ENCODE data around the gene CAMK1D.
"Not testable (repeated sequence)": the region's sequence is repeated elsewhere in the genome, so short reads cannot be mapped to it uniquely, and the experiment has no call there.

Gene CAMK1D

GRCh38 chr10:12431151-12432101 is 82.1 kb downstream of the CAMK1D start:
- DNase-seq (ENCODE audit: low spot score) = no peak

- peak; percentile 31 for DNase-seq (ENCODE audit: low spot score)
These were observed 83.2 kb downstream of the CAMK1D start for GRCh38 chr10:12432402-12433189.

GRCh38 chr10:12434277-12434676 is 84.9 kb downstream of the CAMK1D start:
- DNase-seq (ENCODE audit: low spot score) = peak; percentile 44

- not testable (repeated sequence) for DNase-seq (ENCODE audit: low spot score)
These were observed 85.3 kb downstream of the CAMK1D start for GRCh38 chr10:12434677-12435076.

- DNase-seq (ENCODE audit: low spot score) = no peak
These were observed 86.0 kb downstream of the CAMK1D start for GRCh38 chr10:12435348-12435747.

- DNase-seq (ENCODE audit: low spot score) = no peak
These were observed 89.8 kb downstream of the CAMK1D start for GRCh38 chr10:12438919-12439692.

GRCh38 chr10:12439767-12440166 is 90.4 kb downstream of the CAMK1D start:
- not testable (repeated sequence) for DNase-seq (ENCODE audit: low spot score)

- no peak for DNase-seq (ENCODE audit: low spot score)
These were observed 93.7 kb downstream of the CAMK1D start for GRCh38 chr10:12443026-12443425.

GRCh38 chr10:12444981-12445700 is 95.8 kb downstream of the CAMK1D start:
- DNase-seq (ENCODE audit: low spot score) = no peak

- DNase-seq (ENCODE audit: low spot score) = no peak
These were observed 96.5 kb downstream of the CAMK1D start for GRCh38 chr10:12445701-12446334.

GRCh38 chr10:12448340-12448728 is 99.0 kb downstream of the CAMK1D start:
- no peak for DNase-seq (ENCODE audit: low spot score)

- DNase-seq (ENCODE audit: low spot score) = no peak
These were observed 99.5 kb downstream of the CAMK1D start for GRCh38 chr10:12448729-12449391.

GRCh38 chr10:12455318-12455717 is 106.0 kb downstream of the CAMK1D start:
- DNase-seq (ENCODE audit: low spot score) = no peak

- no peak for DNase-seq (ENCODE audit: low spot score)
These were observed 106.4 kb downstream of the CAMK1D start for GRCh38 chr10:12455766-12456165.

GRCh38 chr10:12459340-12459739 is 110.0 kb downstream of the CAMK1D start:
- no peak for DNase-seq (ENCODE audit: low spot score)

GRCh38 chr10:12459762-12460161 is 110.4 kb downstream of the CAMK1D start:
- peak; percentile 5 for DNase-seq (ENCODE audit: low spot score)

- DNase-seq (ENCODE audit: low spot score) = no peak
These were observed 114.1 kb downstream of the CAMK1D start for GRCh38 chr10:12463459-12463838.

GRCh38 chr10:12465385-12466136 is 116.2 kb downstream of the CAMK1D start:
- no peak for DNase-seq (ENCODE audit: low spot score)

GRCh38 chr10:12466704-12467305 is 117.5 kb downstream of the CAMK1D start:
- no peak for DNase-seq (ENCODE audit: low spot score)
